CD14-positive monocyte (primary cell): ENCODE data around the gene LGI4. TPM values are rescaled to one million over a fixed set of nuclear protein-coding genes. Genes with fewer than 3 reads are reported as not detected.

ENCODE experiments used
- DNase-seq, 3 donors: peaks; one replicate each; pipeline ENCODE4 v3.0.0-alpha.2; 2011 to 2022
- H2AFZ ChIP-seq: 2 replicates; pipeline ENCODE4 v1.6.0; 2012; ENCODE audit warnings: mild to moderate bottlenecking, low read depth, low read length, inconsistent platforms; ENCODE audit not compliant: insufficient read depth, poor library complexity, severe bottlenecking
- H3K27ac ChIP-seq, 2 donors: 1 replicate in 1 of 2; 2 replicates in 1 of 2; pipeline ENCODE4 v1.5.1; 2012 to 2013; ENCODE audit warnings: low read length in 2 of 2, control low read depth in 1 of 2, inconsistent platforms in 1 of 2, low read depth in 1 of 2, mild to moderate bottlenecking in 1 of 2
- H3K27me3 ChIP-seq, 2 donors: one replicate each; pipeline versions ENCODE4 v1.6.0 to v1.6.1; 2011 to 2013; ENCODE audit warnings: low read length in 2 of 2; ENCODE audit not compliant: control insufficient read depth in 2 of 2, insufficient read depth in 2 of 2
- H3K36me3 ChIP-seq, 2 donors: replicated peaks in 1 of 2; 1 replicate in 1 of 2; 2 replicates in 1 of 2; pipeline versions ENCODE4 v1.5.1 to v1.6.1; 2012 to 2013; ENCODE audit warnings: low read length in 2 of 2, control low read depth in 1 of 2, inconsistent platforms in 1 of 2, mild to moderate bottlenecking in 1 of 2; ENCODE audit not compliant: insufficient read depth in 2 of 2, control insufficient read depth in 1 of 2
- H3K4me1 ChIP-seq, 2 donors: 1 replicate in 1 of 2; 2 replicates in 1 of 2; pipeline versions ENCODE4 v1.5.1 to v1.6.1; 2012 to 2013; ENCODE audit warnings: low read length in 2 of 2, control low read depth in 1 of 2, inconsistent platforms in 1 of 2, mild to moderate bottlenecking in 1 of 2, moderate library complexity in 1 of 2; ENCODE audit not compliant: insufficient read depth in 2 of 2, control insufficient read depth in 1 of 2
- H3K4me2 ChIP-seq: replicated peaks from 2 replicates; pipeline ENCODE3; 2012; ENCODE audit warnings: low read length, moderate library complexity, mild to moderate bottlenecking; ENCODE audit not compliant: poor library complexity, severe bottlenecking; ENCODE audit errors: extremely low read depth
- H3K4me3 ChIP-seq, 3 experiments: fragments of 200-600 bp in 1 of 3; sonication (generic) in 1 of 3; replicated peaks in 1 of 3; 1 replicate in 2 of 3; 2 replicates in 1 of 3; pipeline ENCODE4 v1.5.1; 2011 to 2013; ENCODE audit warnings: low read length in 3 of 3, mild to moderate bottlenecking in 3 of 3, control low read depth in 2 of 3, low read depth in 2 of 3, inconsistent platforms in 1 of 3, moderate library complexity in 1 of 3
- H3K79me2 ChIP-seq: 2 replicates; pipeline ENCODE4 v1.6.0; 2012; ENCODE audit warnings: mild to moderate bottlenecking, control low read depth, inconsistent platforms, low read length, moderate library complexity; ENCODE audit not compliant: insufficient read depth
- H3K9ac ChIP-seq: 2 replicates; pipeline ENCODE4 v1.6.0; 2017; ENCODE audit warnings: low read length, mild to moderate bottlenecking; ENCODE audit not compliant: insufficient read depth, poor library complexity, severe bottlenecking
- H3K9me3 ChIP-seq, 2 donors: replicated peaks in 1 of 2; 1 replicate in 1 of 2; 2 replicates in 1 of 2; pipeline versions ENCODE4 v1.5.1 to v1.6.1; 2012 to 2013; ENCODE audit warnings: low read length in 2 of 2, control low read depth in 1 of 2; ENCODE audit not compliant: control insufficient read depth in 1 of 2, insufficient read depth in 1 of 2
- H4K20me1 ChIP-seq: 2 replicates; pipeline ENCODE4 v1.6.0; 2012; ENCODE audit warnings: mild to moderate bottlenecking, low read length, control low read depth, moderate library complexity; ENCODE audit not compliant: insufficient read depth
- H3K27ac Mint-ChIP-seq, 7 donors: one replicate each; pipeline ENCODE4 v1.8.0; 2020; ENCODE audit warnings: mild to moderate bottlenecking in 7 of 7, mixed read lengths in 7 of 7, moderate library complexity in 6 of 7, inconsistent platforms in 2 of 7
- H3K27me3 Mint-ChIP-seq, 3 donors: one replicate each; pipeline ENCODE4 v1.8.0; 2021 to 2022; ENCODE audit warnings: low read depth in 3 of 3, mild to moderate bottlenecking in 3 of 3, mixed read lengths in 3 of 3, moderate library complexity in 3 of 3, inconsistent platforms in 1 of 3
- H3K36me3 Mint-ChIP-seq, 2 donors: one replicate each; pipeline ENCODE4 v1.8.0; 2020; ENCODE audit warnings: mixed read lengths in 2 of 2, inconsistent platforms in 1 of 2, mild to moderate bottlenecking in 1 of 2
- H3K4me1 Mint-ChIP-seq: one replicate; pipeline ENCODE4 v1.8.0; 2020; ENCODE audit warnings: mild to moderate bottlenecking, mixed read lengths
- H3K4me3 Mint-ChIP-seq, 2 donors: one replicate each; pipeline ENCODE4 v1.8.0; 2020; ENCODE audit warnings: mild to moderate bottlenecking in 2 of 2, mixed read lengths in 2 of 2, moderate library complexity in 1 of 2
- H3K9me3 Mint-ChIP-seq, 7 donors: one replicate each; pipeline ENCODE4 v1.8.0; 2020 to 2022; ENCODE audit warnings: mixed read lengths in 7 of 7, mild to moderate bottlenecking in 6 of 7, moderate library complexity in 6 of 7, inconsistent platforms in 2 of 7
- WGBS: methylation state at CpG from one replicate; pipeline ENCODE4 v1.1.5; 2013; ENCODE audit warnings: missing lambda C conversion rate; ENCODE audit not compliant: insufficient coverage; 5-methylcytosine and 5-hydroxymethylcytosine counted together
- intact Hi-C, 2 donors: fragments of 100-400 bp; cut with micrococcal nuclease; formaldehyde crosslinking; loops; one replicate each; pipeline versions ENCODE4 v1.15.0 to v1.15.1; 2023
- polyA plus RNA-seq, 3 donors: library from polyadenylated mRNA; depleted of rRNA in 1 of 3; unstranded in 2 of 3; stranded (reverse) in 1 of 3; fragments of 300-500 nt in 2 of 3; fragments of >200 nt in 1 of 3; fragmentation: Illumina TruSeq in 2 of 3; gene quantifications; 1 replicate in 2 of 3; 2 replicates in 1 of 3; pipeline ENCODE4 v1.2.3, GENCODE V29; 2012 to 2021
- TF ChIP-seq, protein P1 (sequence below): fragments of 200-600 bp; IDR thresholded peaks from one replicate; pipeline ENCODE4 v1.8.0; 2022; ENCODE audit warnings: antibody characterized with exemption, mild to moderate bottlenecking

The LGI4 gene
- polyA plus RNA-seq, 3 donors: 1.1 TPM; not detected in 2

DNA sequence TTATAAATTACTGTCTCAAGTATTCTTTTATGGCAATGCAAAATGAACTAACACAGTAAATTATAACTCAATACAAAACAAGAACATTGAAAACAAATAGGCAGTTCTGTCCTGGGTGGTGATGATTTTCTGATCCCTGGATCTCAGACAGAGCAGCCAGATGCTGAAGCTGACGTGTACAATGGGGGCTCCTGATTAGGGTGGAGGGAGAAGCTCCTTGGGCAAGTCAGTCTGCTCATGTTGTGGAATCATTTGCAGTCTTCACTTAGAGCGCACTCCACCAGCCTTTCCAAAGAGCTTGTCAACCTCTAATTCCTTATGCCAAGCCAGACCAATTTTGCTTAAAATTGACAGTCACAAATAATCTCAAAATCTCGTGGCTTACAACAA, 41.3 kb upstream of the LGI4 start:
- TF ChIP-seq, protein P1, sequence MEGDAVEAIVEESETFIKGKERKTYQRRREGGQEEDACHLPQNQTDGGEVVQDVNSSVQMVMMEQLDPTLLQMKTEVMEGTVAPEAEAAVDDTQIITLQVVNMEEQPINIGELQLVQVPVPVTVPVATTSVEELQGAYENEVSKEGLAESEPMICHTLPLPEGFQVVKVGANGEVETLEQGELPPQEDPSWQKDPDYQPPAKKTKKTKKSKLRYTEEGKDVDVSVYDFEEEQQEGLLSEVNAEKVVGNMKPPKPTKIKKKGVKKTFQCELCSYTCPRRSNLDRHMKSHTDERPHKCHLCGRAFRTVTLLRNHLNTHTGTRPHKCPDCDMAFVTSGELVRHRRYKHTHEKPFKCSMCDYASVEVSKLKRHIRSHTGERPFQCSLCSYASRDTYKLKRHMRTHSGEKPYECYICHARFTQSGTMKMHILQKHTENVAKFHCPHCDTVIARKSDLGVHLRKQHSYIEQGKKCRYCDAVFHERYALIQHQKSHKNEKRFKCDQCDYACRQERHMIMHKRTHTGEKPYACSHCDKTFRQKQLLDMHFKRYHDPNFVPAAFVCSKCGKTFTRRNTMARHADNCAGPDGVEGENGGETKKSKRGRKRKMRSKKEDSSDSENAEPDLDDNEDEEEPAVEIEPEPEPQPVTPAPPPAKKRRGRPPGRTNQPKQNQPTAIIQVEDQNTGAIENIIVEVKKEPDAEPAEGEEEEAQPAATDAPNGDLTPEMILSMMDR: no peak
- H3K9me3 Mint-ChIP-seq: peaks cover 0 to 4% (median 0%) of the 10 kb centered on the region in 7 donors
- H3K36me3 Mint-ChIP-seq: peaks cover 0 to 6% of the 10 kb centered on the region in 2 donors
- peak overlapping the region; percentile 20 for H3K4me2 ChIP-seq
- H3K9ac ChIP-seq: no peak overlapping the region
- peak overlapping the region; percentile 20 to 38 for H3K27ac ChIP-seq
- H3K27ac Mint-ChIP-seq: peak overlapping the region in 6 of 7 donors; percentile 18 to 87 (median 79)
- H3K4me1 ChIP-seq: peaks cover 24 to 30% of the 10 kb centered on the region in 2 donors
- H3K9me3 ChIP-seq: no peaks in the 10 kb centered on the region
- intact Hi-C loops: loop anchor here in 1 of 2 donors (5.0 kb wide), 1 partner anchor 36 kb away; no protein-coding TSS in a partner anchor
- H3K4me3 ChIP-seq: no peak overlapping the region
- 85% methylated on average over 2 of the region's 3 CpGs for WGBS
- DNase-seq: no peak
- H3K27me3 Mint-ChIP-seq: peaks cover 0 to 2% (median 0%) of the 10 kb centered on the region in 3 donors
- no peaks in the 10 kb centered on the region for H3K36me3 ChIP-seq
- H3K79me2 ChIP-seq: no peaks in the 10 kb centered on the region
- H4K20me1 ChIP-seq: no peaks in the 10 kb centered on the region
- peaks cover 53% of the 10 kb centered on the region for H3K4me1 Mint-ChIP-seq
- no peaks in the 10 kb centered on the region for H3K27me3 ChIP-seq
- H2AFZ ChIP-seq: peak overlapping the region; percentile 7
- H3K4me3 Mint-ChIP-seq: peak overlapping the region in 1 of 2 donors; percentile 28

DNA sequence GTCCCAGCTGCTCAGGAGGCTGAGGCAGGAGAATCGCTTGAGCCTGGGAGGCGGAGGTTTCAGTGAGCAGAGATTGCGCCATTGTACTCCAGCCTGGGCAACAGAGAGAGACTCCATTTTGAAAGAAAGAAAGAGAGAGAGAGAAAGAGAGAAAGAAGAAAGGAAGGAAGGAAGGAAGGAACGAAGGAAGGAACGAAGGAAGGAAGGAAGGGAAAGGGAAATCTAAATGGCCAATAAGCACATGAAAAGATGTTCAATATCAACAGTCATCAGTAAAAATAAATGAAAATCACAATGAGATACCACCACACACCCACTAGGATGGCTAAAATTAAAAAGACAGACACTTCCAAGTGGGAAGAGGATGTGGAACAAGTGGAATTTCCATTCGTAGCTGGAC, 39.4 kb upstream of the LGI4 start:
- H3K36me3 ChIP-seq: peaks cover 7 to 14% of the 10 kb centered on the region in 2 donors
- TF ChIP-seq, protein P1: no peak
- no peaks in the 10 kb centered on the region for H3K79me2 ChIP-seq
- Mint-ChIP-seq H3K27ac (no peak overlapping the region), H3K27me3 (no peaks in the 10 kb centered on the region), H3K36me3 (peaks cover 9 to 22% of the 10 kb centered on the region in 2 donors), H3K4me1 (peaks cover 68% of the 10 kb centered on the region), H3K9me3 (peaks cover 0 to 4% (median 0%) of the 10 kb centered on the region in 7 donors), H3K4me3 (no peak overlapping the region)
- intact Hi-C loops: no loop called here
- H3K27me3 ChIP-seq: no peaks in the 10 kb centered on the region
- H3K27ac ChIP-seq: no peak overlapping the region
- no peak for DNase-seq
- no peak overlapping the region for H3K4me3 ChIP-seq
- H3K9me3 ChIP-seq: no peaks in the 10 kb centered on the region
- peaks cover 31 to 48% of the 10 kb centered on the region in 2 donors for H3K4me1 ChIP-seq
- WGBS: 77% methylated on average over 4 of the region's 6 CpGs
- H2AFZ ChIP-seq: no peak overlapping the region
- H4K20me1 ChIP-seq: no peaks in the 10 kb centered on the region
- no peak overlapping the region for H3K4me2 ChIP-seq
- no peak overlapping the region for H3K9ac ChIP-seq
